Activated T-cell treated with anti-CD3 and anti-CD28 coated beads, Interleukin-2, amount 50 U/mL, for 1 hour (primary cell): ENCODE data around the gene PCLO.
"Not testable (repeated sequence)": the region's sequence is repeated elsewhere in the genome, so short reads cannot be mapped to it uniquely, and the experiment has no call there.

Experiments
- DNase-seq: peaks from one replicate; pipeline ENCODE4 v3.0.0-alpha.2; 2020

The PCLO gene

DNA sequence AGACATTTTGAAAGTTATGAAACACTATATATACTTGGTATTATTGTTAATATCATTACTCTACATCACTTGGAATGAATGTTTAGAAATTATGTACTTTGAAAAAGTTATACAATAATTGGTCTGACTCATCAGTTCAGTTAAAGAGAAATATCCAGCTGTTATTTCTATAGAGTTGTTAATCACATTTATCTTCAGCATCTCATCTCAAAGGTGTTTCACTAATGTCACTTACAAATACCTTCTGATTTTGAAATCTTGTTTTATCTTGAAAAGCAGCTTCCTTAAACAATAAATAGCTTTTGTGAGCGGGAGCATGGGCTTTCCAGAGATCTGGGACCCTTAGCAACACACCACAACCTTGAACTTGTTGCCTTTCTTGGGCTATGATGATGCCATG is 205.2 kb downstream of the PCLO start:
- no peak for DNase-seq

DNA sequence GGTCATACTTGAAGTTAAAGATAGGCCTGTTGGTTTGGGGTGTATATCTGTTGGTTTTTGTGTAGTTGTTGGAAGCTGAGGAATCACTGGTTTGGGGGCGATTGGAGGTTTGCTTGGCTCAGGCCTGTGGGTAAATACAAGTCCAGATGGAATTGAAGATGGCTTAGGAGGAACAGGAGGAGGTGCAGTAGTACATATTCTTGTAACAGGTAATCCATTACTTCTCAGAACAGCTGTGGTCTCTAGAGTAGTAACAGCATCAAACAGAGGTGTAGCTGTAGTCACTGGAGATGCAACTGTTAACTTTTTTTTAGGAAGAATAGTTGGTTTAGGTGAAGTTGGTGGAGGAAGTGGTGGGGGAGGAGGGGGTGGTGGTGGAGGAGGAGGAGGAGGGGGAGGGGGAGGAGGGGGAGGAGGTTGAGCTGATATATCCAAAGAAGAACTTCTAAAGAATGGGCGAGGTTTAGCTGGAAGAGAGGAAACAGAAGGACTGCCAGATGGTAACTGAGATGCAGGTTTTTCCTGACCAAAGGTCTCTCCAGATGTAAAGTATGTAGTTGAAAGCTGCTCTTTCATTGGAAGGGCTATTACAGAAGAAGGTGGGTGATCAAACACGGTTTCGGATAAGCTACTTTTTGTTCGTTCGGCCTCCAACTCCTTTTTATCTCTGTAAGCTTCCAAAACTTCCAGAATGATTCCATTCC is 209.2 kb downstream of the PCLO start:
- DNase-seq: no peak

DNA sequence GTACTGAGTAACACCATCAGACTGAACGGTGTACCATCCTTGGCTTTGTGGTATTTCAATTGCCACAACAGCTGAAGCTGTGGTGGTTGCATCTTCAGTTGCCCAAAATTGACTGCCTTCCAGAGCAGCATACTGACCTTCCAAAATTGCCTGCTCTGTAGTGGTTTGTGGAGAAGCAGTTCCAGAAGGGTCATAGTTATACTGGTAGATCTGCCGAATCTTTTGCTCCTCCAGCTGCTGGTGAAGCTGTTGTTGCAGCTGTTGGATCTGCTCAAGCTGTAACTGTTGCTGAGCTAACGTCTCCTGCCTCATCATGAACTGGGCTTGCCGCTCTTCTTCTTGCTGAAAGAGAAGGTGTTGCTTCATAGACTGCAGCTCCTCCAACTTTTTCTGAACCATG is 212.2 kb downstream of the PCLO start:
- no peak for DNase-seq

DNA sequence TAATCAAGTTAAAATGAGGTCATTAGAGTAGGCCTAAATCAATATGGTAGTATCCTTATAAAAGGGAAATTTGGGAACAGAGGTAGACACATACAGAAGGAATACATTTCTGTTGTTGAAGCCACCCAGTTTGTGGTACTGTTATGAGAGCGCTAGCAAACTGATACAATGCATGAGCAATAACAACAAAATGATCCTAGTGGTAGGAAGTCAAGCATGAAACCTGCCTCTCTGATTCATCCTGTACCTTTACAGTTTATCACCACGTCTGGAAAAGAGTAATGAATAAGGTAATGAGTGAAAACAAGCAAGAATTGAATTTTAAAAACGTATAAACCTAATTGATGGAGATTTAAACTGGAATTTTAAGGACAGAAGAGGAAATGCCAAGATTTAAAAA is 217.2 kb downstream of the PCLO start:
- DNase-seq: no peak

GRCh38 chr7:82945056-82945455 is 217.6 kb downstream of the PCLO start:
- DNase-seq: no peak

DNA sequence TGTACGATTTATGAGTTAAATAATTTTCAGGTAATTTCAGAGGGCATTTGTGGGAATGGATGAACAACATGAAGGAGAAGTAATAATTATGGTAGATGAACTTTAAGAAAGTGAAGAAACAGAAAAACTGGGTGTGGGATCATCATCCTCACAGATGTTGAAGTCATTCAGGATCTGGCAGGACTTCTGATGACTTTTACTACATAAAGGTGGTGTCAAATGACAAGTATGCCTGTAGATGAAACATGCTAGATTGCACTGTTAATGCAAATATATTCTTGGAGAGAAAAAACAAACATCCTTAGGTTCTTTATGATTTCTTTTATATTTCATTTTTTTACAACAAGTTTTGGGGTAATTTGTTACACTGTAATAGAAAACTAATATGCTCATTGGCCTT is 230.2 kb downstream of the PCLO start:
- no peak for DNase-seq

DNA sequence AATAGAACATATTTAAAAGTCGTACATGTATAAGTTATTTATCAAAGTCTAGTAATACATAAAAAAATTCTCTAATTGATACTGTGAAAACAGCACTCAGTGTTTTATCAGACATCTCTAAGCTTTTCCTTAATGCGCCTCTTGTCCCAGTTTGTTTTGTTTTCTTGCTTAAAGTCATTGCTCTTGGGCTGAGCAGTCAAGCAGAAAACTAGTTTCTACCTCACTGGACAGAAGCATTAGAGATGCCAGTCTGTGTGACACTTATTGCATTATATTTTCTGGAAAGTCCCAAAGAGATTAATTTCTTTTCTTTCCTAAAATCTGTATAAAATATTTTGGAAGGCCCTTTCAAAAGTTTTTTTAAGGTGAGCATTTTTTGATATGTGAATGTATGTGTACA is 236.2 kb downstream of the PCLO start:
- DNase-seq: no peak

GRCh38 chr7:82925331-82925730 is 237.4 kb downstream of the PCLO start:
- DNase-seq: no peak

GRCh38 chr7:82906502-82906901 is 256.2 kb downstream of the PCLO start:
- no peak for DNase-seq

DNA sequence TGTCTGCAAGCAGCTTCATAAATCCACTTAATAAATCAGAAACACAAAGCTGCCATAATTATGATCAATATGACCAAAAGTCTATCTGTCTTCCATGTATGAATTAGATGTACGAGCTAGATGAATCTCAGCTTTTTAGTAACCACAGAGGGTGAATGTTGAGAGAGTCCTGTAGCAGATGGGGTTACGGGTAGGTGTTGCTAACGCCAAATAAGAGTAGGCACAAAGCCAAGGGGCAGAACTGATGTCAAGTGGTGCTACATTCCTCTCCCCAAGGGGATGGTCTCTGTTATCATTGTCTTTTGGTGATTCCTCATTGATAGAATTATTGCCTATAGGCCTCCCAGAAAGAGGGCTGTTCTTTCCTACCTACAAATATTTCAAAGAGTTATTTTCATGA is 257.8 kb downstream of the PCLO start:
- DNase-seq: no peak

GRCh38 chr7:82901098-82901497 is 261.6 kb downstream of the PCLO start:
- DNase-seq: not testable (repeated sequence)

GRCh38 chr7:82897500-82897899 is 265.2 kb downstream of the PCLO start:
- no peak for DNase-seq

DNA sequence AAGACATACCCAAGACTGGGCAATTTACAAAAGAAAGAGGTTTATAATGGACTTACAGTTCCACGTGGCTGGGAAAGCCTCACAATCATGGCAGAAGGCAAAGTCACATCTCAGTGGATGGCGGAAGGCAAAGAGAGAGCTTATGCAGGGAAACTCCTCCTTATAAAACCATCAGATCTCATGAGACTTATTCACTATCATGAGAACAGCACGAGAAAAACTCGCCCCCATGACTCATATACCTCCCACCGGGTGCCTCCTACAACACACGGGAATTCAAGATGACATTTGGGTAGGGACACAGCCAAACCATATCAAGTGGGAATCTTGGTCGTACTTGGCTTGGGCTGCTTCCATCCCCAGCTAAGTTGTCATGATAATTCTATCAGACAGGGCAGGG is 268.3 kb downstream of the PCLO start:
- DNase-seq: not testable (repeated sequence)

- no peak for DNase-seq
Observed at GRCh38 chr7:82886324-82886723, 276.4 kb downstream of the PCLO start.

GRCh38 chr7:82865856-82866255 is 296.8 kb downstream of the PCLO start:
- DNase-seq: no peak

DNA sequence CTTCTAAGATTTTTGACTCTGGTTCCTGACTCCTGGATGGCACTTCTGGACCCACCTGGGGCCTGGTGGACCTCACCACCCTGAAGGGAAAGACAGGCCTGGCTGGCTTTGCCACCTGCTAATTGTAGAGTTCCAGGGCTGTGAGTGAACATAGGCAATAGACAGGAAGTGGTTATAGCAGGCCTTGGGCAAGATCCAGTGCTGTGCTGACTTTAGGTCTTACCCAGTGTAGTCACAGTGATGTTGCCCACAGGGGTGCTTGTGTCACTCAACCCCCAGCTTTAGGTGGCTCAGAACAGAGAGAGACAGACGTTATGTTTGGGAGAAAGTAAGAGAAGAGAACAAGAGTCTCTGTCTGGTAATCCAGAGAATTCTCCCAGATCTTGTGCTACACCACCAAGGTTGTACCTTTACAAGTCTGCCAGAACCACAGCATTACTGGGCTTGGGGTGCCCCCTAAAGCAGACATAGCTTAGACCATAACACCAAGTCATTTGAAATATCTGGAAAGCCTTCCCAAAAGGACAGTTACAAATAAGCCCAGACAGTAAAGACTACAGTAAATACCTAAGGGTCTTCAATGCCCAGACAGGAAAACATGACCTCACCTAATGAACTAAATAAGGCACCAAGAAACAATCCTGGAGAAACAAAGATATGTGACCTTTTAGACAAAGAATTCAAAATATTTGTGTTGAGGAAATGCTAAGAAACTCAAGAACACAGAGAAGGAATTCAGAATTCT is 303.4 kb downstream of the PCLO start:
- DNase-seq: no peak

DNA sequence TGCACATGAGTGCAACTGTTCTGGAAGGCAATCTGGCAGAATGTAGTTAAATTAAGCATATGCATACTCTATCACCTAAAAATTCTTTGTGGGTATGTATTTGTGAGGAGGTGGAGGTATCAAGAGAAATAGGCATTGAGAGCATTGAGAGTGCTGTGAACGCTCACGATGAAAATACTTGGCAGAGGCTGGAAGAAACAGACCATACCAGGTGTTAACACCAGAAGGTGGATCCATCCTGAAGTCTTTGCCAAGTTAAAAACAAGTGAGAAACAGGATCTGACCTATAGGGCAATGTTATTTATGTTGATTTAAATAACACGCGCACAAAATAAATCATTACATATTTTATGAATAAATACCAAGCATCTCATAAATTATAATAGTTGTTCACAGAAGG is 311.6 kb downstream of the PCLO start:
- no peak for DNase-seq

DNA sequence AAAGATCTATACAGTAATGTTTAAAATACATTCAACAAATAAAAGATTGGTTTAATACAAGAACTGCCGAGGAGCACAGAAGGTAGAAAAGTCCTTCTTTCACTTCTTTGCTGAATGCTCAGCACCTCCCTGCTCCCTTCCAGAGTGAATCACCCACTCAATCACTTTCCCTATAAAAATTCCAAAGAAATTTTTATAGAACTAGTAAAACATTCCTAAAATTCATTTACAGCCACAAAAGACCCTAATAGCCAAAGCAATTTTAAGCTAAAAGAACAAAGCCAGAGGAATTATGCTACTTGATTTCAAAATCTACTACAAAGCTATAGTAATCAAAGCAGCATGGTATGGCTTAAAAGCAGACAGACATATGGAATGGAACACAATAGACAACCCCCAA is 320.9 kb downstream of the PCLO start:
- DNase-seq: no peak

- no peak for DNase-seq
Observed at GRCh38 chr7:82840061-82840460, 322.6 kb downstream of the PCLO start.

DNA sequence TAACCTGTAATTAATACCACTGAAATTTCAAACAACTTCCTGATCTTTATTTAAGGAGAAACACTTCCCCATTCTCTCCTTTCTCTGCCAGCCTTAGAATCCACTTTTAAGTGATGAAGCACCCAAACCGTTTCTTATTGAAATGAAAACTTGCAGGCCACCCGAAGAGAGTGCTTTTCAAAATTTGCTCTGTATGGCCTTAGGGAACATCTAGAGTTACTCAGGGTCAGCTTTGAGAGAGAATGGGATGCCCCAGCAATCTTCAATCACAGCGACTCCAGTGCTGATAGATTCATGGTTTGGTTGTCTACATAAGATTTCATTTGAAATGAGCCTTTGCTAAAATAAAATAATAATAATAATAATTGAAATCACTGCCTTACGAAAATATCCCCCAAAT is 323.1 kb downstream of the PCLO start:
- no peak for DNase-seq

DNA sequence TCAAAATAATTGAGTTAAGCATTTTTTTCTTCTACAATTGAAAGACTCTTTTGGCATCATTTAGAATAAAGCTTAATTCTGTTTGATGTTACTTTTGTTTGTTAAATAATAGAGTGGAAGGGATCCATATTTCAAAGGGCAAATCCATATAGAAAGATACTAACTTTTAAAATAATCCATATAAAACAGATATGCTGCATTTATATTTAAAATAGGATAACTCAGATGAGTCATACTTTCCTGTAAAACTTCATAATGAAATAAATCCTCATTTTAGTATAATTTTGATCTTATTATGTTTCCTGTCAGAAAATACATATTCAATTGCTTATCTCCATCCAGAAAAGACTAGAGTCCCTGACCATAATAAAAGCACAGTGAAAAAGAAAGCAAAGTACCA is 323.6 kb downstream of the PCLO start:
- no peak for DNase-seq

GRCh38 chr7:82838314-82838713 is 324.4 kb downstream of the PCLO start:
- DNase-seq: no peak

DNA sequence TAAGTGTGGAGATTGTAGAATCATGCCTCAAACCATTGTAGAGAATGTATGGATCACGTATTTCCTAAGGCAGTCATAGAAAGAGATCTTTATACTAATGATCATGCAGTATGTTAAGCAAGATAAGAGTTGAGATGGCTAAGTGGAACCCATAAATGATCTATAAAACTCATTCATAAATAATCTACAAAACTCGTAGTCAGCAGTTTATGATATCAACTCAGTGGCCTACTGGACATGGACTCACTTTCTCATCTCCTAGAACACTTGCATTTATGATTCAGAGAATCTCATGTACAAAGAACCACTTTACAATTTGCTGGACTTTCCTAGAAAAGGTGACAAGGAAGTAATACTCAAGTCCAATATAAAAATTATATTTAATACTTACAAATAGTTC is 339.6 kb downstream of the PCLO start:
- DNase-seq: no peak

DNA sequence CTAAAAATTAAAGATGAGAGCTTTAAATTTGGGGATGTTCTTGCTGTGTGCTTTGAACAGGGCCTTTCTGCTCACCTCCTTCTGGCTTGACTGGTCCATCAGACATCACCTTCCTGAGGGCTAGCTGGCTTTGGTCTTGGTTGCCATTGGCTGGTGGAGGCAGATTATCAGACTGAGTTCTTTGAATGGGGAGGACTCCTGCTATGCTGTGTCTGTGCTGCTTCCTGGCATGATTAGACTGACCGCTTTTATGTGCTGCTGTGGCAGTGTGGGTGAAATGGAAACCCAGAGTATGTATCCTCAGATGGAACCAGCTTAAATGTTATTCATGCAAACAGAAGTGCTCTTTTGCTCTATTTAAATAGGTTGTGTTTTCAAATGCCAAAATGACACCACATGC is 341.6 kb downstream of the PCLO start:
- DNase-seq: no peak

GRCh38 chr7:82818171-82818570 is 344.5 kb downstream of the PCLO start:
- DNase-seq: no peak
